AG08396 (cell line): ENCODE measurements around the gene DDX28.
A peak's percentile ranks its signal among the peaks of the same experiment; 100 is the strongest.
"Not testable (repeated sequence)": the region's sequence is repeated elsewhere in the genome, so short reads cannot be mapped to it uniquely, and the experiment has no call there.

Experiments used
- DNase-seq: peaks from one replicate; pipeline ENCODE4 v3.0.0; 2012; ENCODE audit warnings: low spot score, mixed read lengths

The DDX28 gene

DNA sequence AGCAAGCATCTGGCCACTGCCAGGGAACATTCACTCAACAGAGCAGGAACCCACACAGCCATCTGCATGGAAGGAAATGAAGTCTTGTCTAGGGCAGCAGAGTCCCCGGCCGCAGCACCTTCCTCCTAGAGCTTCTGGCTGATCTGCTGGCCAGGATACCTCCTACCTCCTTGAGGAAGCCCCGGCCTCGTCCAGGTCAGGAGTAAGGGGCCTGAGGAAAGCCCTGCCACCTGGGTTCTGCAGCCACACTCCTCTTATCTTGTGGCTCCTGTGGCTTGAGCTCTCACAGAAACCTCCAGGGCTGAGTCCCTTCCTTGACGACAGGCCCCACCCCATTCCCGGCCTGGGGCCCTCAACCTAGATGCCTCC, 29.0 kb downstream of the DDX28 start:
- not testable (repeated sequence) for DNase-seq

DNA sequence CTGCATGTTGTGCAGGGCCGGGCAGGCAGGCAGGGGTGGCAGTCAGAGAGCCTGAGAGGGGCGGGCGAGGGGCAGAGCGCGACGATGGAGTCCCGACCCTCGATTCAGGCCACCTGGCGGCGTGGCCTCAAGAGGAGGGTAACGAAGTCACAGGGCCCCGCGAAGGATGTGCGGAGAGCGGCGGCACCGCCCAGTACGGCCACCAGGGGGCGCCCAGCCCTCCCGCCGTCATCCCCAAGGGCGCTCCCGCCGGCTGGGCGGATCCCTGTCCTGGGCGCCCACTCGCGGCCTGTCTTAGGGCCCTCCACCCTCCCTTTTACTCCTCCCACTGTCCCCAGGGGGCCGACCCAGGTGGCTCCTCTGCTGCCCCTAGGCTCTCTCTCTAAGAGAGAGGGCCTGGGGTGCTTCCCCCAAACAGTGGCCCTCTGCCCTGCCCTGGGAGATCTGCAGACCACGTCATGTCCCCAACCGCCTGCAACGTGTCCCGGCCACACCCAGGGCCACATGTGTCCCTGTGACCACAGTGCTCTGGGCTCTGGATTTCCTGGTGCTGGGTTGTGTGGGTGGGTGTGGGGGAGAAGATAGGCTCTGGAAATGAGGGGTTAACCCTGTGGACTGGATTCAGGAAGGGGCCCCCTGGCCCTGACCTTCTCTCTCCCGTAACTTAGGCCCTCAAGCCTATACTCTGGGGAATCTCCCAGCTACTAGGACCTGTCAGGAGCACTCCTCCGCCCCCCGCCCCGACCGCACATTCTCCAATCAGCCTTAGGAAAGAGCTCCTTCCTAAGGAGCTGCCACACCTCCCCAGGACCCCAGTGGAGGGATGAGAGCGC, 29.6 kb downstream of the DDX28 start:
- peak; percentile 92 for DNase-seq

GRCh38 chr16:67992661-67993206, 30.3 kb downstream of the DDX28 start:
- no peak for DNase-seq

- no peak for DNase-seq
Observed at GRCh38 chr16:67990018-67990386, 33.0 kb downstream of the DDX28 start.

GRCh38 chr16:67989322-67990017, 33.6 kb downstream of the DDX28 start:
- no peak for DNase-seq

DNA sequence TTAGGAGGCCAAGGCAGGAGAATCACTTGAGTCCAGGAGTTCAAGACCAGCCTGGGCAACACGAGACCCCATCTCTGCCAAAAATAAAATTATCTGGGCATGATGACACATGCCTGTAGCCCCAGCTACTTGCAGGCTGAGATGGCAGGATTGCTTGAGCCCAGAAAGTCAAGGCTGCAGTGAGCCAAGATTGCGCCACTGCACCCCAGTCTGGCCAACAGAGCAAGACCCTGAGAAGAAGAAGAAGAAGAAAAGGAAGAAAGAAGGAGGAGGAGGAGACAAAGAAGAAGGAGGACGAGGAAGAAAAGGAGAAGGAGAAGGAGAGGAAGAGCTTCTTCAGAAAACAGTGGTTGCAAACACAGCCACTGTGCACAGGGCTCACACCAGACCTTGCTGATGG, 34.4 kb downstream of the DDX28 start:
- DNase-seq, result no peak

DNA sequence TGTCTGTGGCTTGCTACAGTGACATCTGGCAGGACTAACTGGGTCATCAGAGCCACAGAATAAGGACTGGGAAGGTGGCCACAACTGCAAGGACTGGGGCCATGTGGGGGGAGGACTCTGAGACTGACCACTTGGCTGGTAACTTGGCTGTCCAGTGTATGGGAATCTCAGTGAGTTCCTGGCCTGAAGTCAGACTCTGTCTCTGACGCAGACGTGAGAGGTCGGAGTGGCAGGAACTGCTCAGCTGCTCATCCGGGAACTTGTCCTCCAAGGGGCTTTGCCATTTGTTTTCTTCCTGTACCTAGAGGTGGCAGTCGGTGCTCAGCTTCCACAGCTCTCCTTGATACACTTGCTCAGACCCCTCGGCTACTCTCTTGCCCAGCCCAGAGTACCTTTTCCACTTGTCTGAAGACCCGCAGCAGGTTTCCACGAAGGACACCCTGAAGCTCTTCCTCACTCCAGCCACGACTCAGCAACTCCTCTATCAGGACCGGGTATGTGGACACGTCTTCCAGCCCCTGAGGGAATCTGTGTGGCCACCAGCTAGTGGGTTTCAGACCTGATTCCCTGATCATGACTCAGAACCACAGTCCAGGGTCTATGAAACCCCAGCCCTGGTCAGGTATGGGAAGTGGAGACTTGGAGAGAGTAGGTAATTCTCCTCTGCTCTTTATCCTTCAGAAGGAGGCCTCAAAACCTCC, 35.4 kb downstream of the DDX28 start:
- DNase-seq, result no peak

GRCh38 chr16:67986949-67987348, 36.1 kb downstream of the DDX28 start:
- no peak for DNase-seq

DNA sequence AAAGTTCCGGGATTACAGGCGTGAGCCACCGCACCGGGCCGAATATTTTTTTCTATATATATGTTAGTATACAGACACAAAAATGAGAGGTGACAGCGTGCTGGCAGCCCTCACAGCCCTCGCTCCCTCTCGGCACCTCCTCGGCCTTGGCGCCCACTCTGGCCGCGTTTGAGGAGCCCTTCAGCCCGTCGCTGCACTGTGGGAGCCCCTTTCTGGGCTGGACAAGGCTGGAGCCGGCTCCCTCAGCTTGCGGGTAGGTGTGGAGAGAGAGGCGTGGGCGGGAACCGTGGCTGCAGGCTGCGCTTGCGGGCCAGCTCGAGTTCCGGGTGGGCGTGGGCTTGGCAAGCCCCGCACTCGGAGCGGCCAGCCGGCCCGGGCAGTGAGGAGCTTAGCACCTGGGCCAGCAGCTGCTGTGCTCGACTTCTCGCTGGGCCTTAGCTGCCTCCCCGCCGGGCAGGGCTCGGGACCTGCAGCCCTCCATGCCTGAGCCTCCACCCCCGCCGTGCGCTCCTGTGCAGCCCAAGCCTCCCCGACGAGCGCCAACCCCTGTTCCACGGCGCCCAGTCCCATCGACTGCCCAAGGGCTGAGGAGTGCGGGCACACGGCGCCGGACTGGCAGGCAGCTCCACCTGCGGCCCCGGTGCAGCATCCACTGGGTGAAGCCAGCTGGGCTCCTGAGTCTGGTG, 40.9 kb downstream of the DDX28 start:
- no peak for DNase-seq

GRCh38 chr16:67979955-67980678, 42.9 kb downstream of the DDX28 start, which contains the start of gene DPEP3:
TSS of gene DPEP3 (minus strand) at chr16:67980499. CDS start at chr16:67980380, 119 bp downstream.
- no peak for DNase-seq

DNA sequence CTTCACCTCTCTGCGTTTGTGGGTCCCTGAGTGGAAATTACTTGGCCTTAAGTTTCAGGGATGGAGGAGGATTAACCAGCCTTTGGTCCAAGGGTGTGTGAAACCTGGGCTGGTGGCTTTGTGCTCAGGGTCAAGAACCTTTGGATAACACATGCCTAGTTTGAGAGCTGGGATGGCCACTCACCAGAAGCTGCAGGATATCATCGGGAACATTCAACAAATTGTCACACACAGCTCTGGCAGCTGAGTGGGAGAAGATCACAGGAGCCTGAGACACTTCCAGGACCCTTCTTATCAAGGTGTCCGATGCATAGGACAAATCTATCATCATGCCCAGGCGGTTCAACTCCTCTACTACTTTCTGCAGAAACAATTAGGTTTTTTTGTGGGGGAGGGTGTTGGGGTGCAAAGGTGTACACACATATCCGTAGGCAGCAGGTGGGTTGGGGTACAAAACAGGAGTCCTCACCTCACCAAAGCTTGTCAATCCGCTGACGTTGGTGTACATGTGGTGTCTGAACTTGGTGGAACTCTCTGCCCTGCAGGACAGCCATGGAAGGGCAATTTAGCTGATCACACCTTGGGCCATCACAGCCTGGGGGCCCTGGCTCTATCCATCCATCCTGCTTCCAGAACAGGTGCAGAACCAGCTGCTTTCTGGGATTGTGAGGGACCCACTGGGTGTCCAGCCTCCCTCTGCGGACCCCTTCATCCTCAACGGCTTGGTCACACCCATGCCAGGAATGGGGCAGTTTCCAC, 45.4 kb downstream of the DDX28 start:
- no peak for DNase-seq

DNA sequence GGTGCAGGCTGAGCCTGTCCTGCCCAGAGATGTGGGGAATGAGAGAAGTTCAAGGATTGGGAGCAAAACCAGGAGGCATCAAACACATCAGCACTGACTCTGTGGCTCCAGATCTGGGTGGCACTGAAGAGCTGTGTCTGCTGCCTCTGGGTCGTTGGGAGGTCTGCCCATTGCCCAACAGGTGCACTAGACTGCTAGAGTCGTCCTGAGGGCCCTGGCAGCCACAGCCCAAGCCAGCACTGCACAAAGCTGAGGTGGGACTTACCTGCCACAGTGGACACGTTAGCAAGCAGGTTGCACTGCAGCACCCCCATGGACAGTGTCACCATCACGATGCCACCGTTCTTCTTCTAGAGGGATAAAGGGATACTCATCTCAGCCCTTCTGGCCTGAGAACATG, 46.0 kb downstream of the DDX28 start:
- DNase-seq, result no peak

DNA sequence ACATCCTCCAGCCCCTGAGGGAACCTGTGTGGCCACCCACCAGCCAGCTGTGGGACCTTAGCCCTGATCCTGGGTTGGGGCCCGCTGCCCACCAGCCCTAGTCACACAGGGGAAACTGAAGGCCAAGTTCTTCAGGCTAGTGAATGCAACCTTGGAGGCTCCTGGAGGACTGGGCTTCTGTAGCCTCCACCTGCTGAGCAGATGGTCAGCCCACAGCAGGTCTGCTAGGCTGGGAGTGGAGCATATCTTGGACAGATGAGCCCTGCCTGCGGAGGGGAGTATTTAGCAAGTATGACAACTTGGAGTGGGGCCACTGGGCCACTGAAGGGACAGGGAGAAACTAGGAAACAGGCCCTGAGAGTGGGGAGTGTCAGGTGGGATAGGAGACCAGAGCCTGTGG, 46.8 kb downstream of the DDX28 start:
- no peak for DNase-seq

- no peak for DNase-seq
Observed at GRCh38 chr16:67975321-67976105, 47.5 kb downstream of the DDX28 start.

DNA sequence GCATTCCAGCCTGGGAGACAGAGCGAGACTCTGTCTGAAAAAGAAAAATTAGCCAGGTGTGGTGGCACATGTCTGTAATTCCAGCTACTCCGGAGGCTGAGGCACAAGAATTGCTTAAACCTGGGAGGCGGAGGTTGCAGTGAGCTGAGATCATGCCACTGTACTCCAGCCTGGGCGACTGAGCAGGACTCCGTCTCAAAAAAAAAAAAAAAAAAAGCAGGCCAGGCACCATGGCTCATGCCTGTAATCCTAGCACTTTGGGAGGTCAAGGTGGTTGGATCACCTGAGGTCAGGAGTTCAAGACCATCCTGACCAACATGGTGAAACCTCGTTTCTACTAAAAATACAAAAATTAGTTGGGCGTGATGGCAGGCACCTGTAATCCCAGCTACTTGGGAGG, 50.7 kb downstream of the DDX28 start:
- DNase-seq, result not testable (repeated sequence)

GRCh38 chr16:67971111-67971510, 51.9 kb downstream of the DDX28 start:
- DNase-seq, result no peak
